GM23338 (cell line): ENCODE measurements around the gene ALOX5AP. TPM values are rescaled to one million over a fixed set of nuclear protein-coding genes. Genes with fewer than 3 reads are reported as not detected.
"Not testable (repeated sequence)": the region's sequence is repeated elsewhere in the genome, so short reads cannot be mapped to it uniquely, and the experiment has no call there.

Source experiments
- ATAC-seq: fragments of 200-7000 bp; cut with Tn5 transposase; 3 replicates; pipeline ENCODE4 v1.9.1; 2020
- DNase-seq: peaks from one replicate; pipeline ENCODE4 v3.0.0-alpha.2; 2015; ENCODE audit warnings: low spot score
- H2AFZ ChIP-seq: fragments of 200-600 bp; sonication (generic); 2 replicates; pipeline ENCODE4 v1.8.0; 2016; ENCODE audit warnings: antibody characterized with exemption, mild to moderate bottlenecking, moderate library complexity
- H3F3A ChIP-seq: fragments of 200-600 bp; sonication (generic); replicated peaks from 2 replicates; pipeline ENCODE4 v1.8.0; 2017; ENCODE audit warnings: antibody characterized with exemption, mixed run types, low read depth
- H3K27ac ChIP-seq: fragments of 200-600 bp; sonication (generic); 2 replicates; pipeline ENCODE4 v1.6.1; 2016; ENCODE audit warnings: low read depth
- H3K27me3 ChIP-seq: fragments of 200-600 bp; sonication (generic); 2 replicates; pipeline ENCODE4 v1.8.0; 2016; ENCODE audit warnings: mild to moderate bottlenecking, mixed run types, moderate library complexity; ENCODE audit not compliant: insufficient read depth
- H3K36me3 ChIP-seq: fragments of 200-600 bp; sonication (generic); 2 replicates; pipeline ENCODE4 v1.8.0; 2016; ENCODE audit warnings: mild to moderate bottlenecking; ENCODE audit not compliant: insufficient read depth
- H3K4me1 ChIP-seq: fragments of 200-600 bp; sonication (generic); 2 replicates; pipeline ENCODE4 v1.8.0; 2016; ENCODE audit warnings: mild to moderate bottlenecking, moderate library complexity; ENCODE audit not compliant: insufficient read depth
- H3K4me2 ChIP-seq: fragments of 200-600 bp; sonication (generic); 2 replicates; pipeline ENCODE4 v1.7.1; 2017; ENCODE audit warnings: mixed run types
- H3K4me3 ChIP-seq: fragments of 200-600 bp; sonication (generic); 2 replicates; pipeline ENCODE4 v1.6.1; 2016; ENCODE audit warnings: mixed run types
- H3K79me2 ChIP-seq: fragments of 200-600 bp; sonication (generic); replicated peaks from 2 replicates; pipeline ENCODE4 v1.8.0; 2017; ENCODE audit warnings: mild to moderate bottlenecking; ENCODE audit not compliant: insufficient read depth
- H3K9me2 ChIP-seq: fragments of 200-600 bp; sonication (generic); 2 replicates; pipeline ENCODE4 v1.8.0; 2017; ENCODE audit not compliant: insufficient read depth
- H4K20me1 ChIP-seq: fragments of 200-600 bp; sonication (generic); replicated peaks from 2 replicates; pipeline ENCODE4 v1.8.0; 2017; ENCODE audit warnings: mild to moderate bottlenecking; ENCODE audit not compliant: insufficient read depth
- H3K27ac Mint-ChIP-seq: 2 replicates; pipeline ENCODE4 v1.8.0; 2020; ENCODE audit warnings: inconsistent platforms, mild to moderate bottlenecking, moderate library complexity, mixed read lengths
- H3K27me3 Mint-ChIP-seq: 3 replicates; pipeline ENCODE4 v1.8.0; 2022; ENCODE audit warnings: low read depth, mild to moderate bottlenecking, moderate library complexity, mixed read lengths, inconsistent platforms; ENCODE audit not compliant: insufficient read depth, poor library complexity
- H3K36me3 Mint-ChIP-seq: 3 replicates; pipeline ENCODE4 v1.8.0; 2021; ENCODE audit warnings: low read depth, mild to moderate bottlenecking, inconsistent platforms, moderate library complexity, mixed read lengths
- H3K4me1 Mint-ChIP-seq: 3 replicates; pipeline ENCODE4 v1.8.0; 2020; ENCODE audit warnings: mild to moderate bottlenecking, inconsistent platforms, mixed read lengths
- H3K4me3 Mint-ChIP-seq: 3 replicates; pipeline ENCODE4 v1.8.0; 2021; ENCODE audit warnings: moderate library complexity, mild to moderate bottlenecking, inconsistent platforms, mixed read lengths
- H3K9me3 Mint-ChIP-seq: 3 replicates; pipeline ENCODE4 v1.8.0; 2020; ENCODE audit warnings: moderate library complexity, mild to moderate bottlenecking, inconsistent platforms, mixed read lengths
- EZH2 ChIP-seq: fragments of 200-600 bp; sonication (generic); IDR thresholded peaks from one replicate; pipeline ENCODE4 v1.8.0; 2017; ENCODE audit warnings: antibody characterized with exemption, mild to moderate bottlenecking, low read depth; ENCODE audit not compliant: unreplicated experiment
- EZH2phosphoT487 ChIP-seq: fragments of 200-600 bp; sonication (generic); IDR thresholded peaks from one replicate; pipeline ENCODE4 v1.8.1; 2018; ENCODE audit warnings: antibody characterized with exemption; ENCODE audit not compliant: unreplicated experiment
- JUNB ChIP-seq: IDR thresholded peaks from one replicate; pipeline ENCODE4 v1.6.1; 2016; ENCODE audit warnings: antibody characterized with exemption; ENCODE audit not compliant: unreplicated experiment
- NANOG ChIP-seq: IDR thresholded peaks from 2 replicates; pipeline ENCODE4 v1.6.1; 2016; ENCODE audit warnings: antibody characterized with exemption, borderline replicate concordance
- POLR2AphosphoS5 ChIP-seq: IDR thresholded peaks from 2 replicates; pipeline ENCODE4 v1.6.1; 2016; ENCODE audit warnings: antibody characterized with exemption, low read depth
- REST ChIP-seq: IDR thresholded peaks from one replicate; pipeline ENCODE4 v1.6.1; 2018; ENCODE audit warnings: antibody characterized with exemption; ENCODE audit not compliant: unreplicated experiment
- STAT1 ChIP-seq: IDR thresholded peaks from one replicate; pipeline ENCODE4 v1.6.1; 2016; ENCODE audit warnings: antibody characterized with exemption; ENCODE audit not compliant: unreplicated experiment
- ZNF114 ChIP-seq: fragments of 250-450 bp; sonication (Bioruptor Pico); IDR thresholded peaks from 2 replicates; pipeline ENCODE4 v1.5.0; 2020; ENCODE audit warnings: mild to moderate bottlenecking, moderate library complexity
- ZNF331 ChIP-seq: fragments of 250-450 bp; sonication (Bioruptor Pico); IDR thresholded peaks from 2 replicates; pipeline ENCODE4 v1.5.0; 2020; ENCODE audit warnings: low read depth, mild to moderate bottlenecking, moderate library complexity
- ZNF462 ChIP-seq: fragments of 250-450 bp; sonication (Bioruptor Pico); IDR thresholded peaks from 2 replicates; pipeline ENCODE4 v1.5.0; 2020; ENCODE audit warnings: mild to moderate bottlenecking, moderate library complexity
- polyA plus RNA-seq: library from polyadenylated mRNA; unstranded; fragments of >200 nt; fragmentation: Nextera tagmentation; extraction: Ambion mirVana; gene quantifications from 2 replicates; pipeline ENCODE4 v1.2.1, GENCODE V29; 2016
- total RNA-seq: library from RNA; depleted of rRNA; stranded (reverse); fragments of >200 nt; shearing (Covaris generic); gene quantifications from 2 replicates; pipeline ENCODE4 v1.2.3, GENCODE V29; 2014

Gene ALOX5AP
- total and polyA plus RNA-seq, 2 experiments from 2014 or later: 0.23 TPM; not detected in 1

- Histone ChIP-seq H3K27ac (no peak overlapping the region), H3F3A (no peaks in the 10 kb centered on the region), H3K79me2 (no peaks in the 10 kb centered on the region), H2AFZ (no peak overlapping the region), H3K4me2 (no peak overlapping the region), H3K4me3 (no peak overlapping the region), H3K4me1 (no peaks in the 10 kb centered on the region), H3K9me2 (peaks cover 8% of the 10 kb centered on the region; the same call in 1 of the 2 replicates), H4K20me1 (no peaks in the 10 kb centered on the region), H3K27me3 (no peaks in the 10 kb centered on the region), H3K36me3 (no peaks in the 10 kb centered on the region)
- ATAC-seq (no peak), DNase-seq (no peak)
- Mint-ChIP-seq H3K4me1 (peaks cover 9% of the 10 kb centered on the region; the same call in 2 of the 3 replicates), H3K27me3 (no peaks in the 10 kb centered on the region), H3K36me3 (no peaks in the 10 kb centered on the region), H3K9me3 (no peaks in the 10 kb centered on the region), H3K4me3 (no peak overlapping the region), H3K27ac (no peak overlapping the region)
- TF ChIP-seq ZNF114 (CRISPR knock-in tag): no peak
- no peak for TF ChIP-seq EZH2
- no peak for TF ChIP-seq ZNF462 (CRISPR knock-in tag)
- TF ChIP-seq POLR2AphosphoS5: no peak
- TF ChIP-seq ZNF331: no peak
- no peak for TF ChIP-seq EZH2phosphoT487
- TF ChIP-seq NANOG: no peak
- TF ChIP-seq STAT1: no peak
- TF ChIP-seq JUNB: no peak
- TF ChIP-seq REST: no peak
Observed at GRCh38 chr13:30746791-30747190, 11.4 kb downstream of the ALOX5AP start.

- not testable (repeated sequence) for H3K9me2 ChIP-seq, H3K4me3 ChIP-seq, H2AFZ ChIP-seq, H3K36me3 ChIP-seq, H3K4me2 ChIP-seq, H3K27ac ChIP-seq, H3K27me3 Mint-ChIP-seq, H3K4me3 Mint-ChIP-seq, H4K20me1 ChIP-seq, H3K9me3 Mint-ChIP-seq, H3F3A ChIP-seq, DNase-seq, H3K79me2 ChIP-seq, H3K4me1 ChIP-seq, H3K27me3 ChIP-seq, ATAC-seq, H3K27ac Mint-ChIP-seq, H3K4me1 Mint-ChIP-seq, H3K36me3 Mint-ChIP-seq
Observed at GRCh38 chr13:30747845-30748244, 12.5 kb downstream of the ALOX5AP start.
